ENCODE results near the gene CYP4A22.
"Not testable (repeated sequence)": the region's sequence is repeated elsewhere in the genome, so short reads cannot be mapped to it uniquely, and the experiment has no call there.

GRCh38 chr1:47091476-47091875, 45.8 kb upstream of the CYP4A22 start:
- peak; percentile 42 for TF ChIP-seq CTCF (IDR thresholded peaks at IDR 0.05)
- not testable (repeated sequence) for TF ChIP-seq ZFX (IDR thresholded peaks at IDR 0.05; ENCODE audit: borderline replicate concordance)

Measured in 22Rv1 (cell line).